SU-DHL-6 (cell line): Measurements from ENCODE around the gene URGCP.

ENCODE experiments used
- EZH2phosphoT487 ChIP-seq: fragments of 200-600 bp; sonication (generic), shearing (Covaris generic); conservative IDR thresholded peaks from 2 replicates; pipeline ENCODE4 v1.6.1; 2018; ENCODE audit warnings: mild to moderate bottlenecking, antibody characterized with exemption, low read length, moderate library complexity, mixed read lengths
- TF ChIP-seq, protein P1 (sequence below): fragments of 200-600 bp; sonication (generic); IDR thresholded peaks from one replicate; pipeline ENCODE4 v1.5.1; 2017; ENCODE audit warnings: antibody characterized with exemption, mild to moderate bottlenecking, low read length, moderate library complexity; ENCODE audit not compliant: insufficient read depth, poor library complexity, severe bottlenecking

DNA sequence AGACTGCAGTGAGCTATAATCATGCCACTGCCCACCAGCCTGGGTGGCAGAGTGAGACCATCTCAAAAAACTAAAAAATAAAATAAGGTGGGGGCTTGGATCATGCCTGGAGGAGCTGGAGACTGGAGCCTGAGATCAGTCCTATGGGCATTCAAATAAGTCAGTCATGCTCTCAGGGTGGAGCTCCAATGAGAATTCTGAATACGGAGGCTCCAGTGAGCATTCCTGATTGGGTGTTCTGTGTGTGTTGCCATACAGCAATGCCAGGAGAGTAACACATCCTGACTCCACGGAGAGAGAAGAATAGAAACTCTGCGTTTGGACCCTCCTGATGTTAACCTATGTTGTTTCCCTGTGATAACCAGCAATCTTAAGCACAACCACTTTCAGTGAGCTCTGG lies 35.9 kb upstream of the URGCP start:
- TF ChIP-seq, protein P1, sequence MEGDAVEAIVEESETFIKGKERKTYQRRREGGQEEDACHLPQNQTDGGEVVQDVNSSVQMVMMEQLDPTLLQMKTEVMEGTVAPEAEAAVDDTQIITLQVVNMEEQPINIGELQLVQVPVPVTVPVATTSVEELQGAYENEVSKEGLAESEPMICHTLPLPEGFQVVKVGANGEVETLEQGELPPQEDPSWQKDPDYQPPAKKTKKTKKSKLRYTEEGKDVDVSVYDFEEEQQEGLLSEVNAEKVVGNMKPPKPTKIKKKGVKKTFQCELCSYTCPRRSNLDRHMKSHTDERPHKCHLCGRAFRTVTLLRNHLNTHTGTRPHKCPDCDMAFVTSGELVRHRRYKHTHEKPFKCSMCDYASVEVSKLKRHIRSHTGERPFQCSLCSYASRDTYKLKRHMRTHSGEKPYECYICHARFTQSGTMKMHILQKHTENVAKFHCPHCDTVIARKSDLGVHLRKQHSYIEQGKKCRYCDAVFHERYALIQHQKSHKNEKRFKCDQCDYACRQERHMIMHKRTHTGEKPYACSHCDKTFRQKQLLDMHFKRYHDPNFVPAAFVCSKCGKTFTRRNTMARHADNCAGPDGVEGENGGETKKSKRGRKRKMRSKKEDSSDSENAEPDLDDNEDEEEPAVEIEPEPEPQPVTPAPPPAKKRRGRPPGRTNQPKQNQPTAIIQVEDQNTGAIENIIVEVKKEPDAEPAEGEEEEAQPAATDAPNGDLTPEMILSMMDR: no peak
- no peak for TF ChIP-seq EZH2phosphoT487
